Measurements from ENCODE around the gene TRAK1. TPM values are rescaled to one million over a fixed set of nuclear protein-coding genes. Genes with fewer than 3 reads are reported as not detected.
"Not testable (repeated sequence)": the region's sequence is repeated elsewhere in the genome, so short reads cannot be mapped to it uniquely, and the experiment has no call there.

TRAK1 gene, protein sequence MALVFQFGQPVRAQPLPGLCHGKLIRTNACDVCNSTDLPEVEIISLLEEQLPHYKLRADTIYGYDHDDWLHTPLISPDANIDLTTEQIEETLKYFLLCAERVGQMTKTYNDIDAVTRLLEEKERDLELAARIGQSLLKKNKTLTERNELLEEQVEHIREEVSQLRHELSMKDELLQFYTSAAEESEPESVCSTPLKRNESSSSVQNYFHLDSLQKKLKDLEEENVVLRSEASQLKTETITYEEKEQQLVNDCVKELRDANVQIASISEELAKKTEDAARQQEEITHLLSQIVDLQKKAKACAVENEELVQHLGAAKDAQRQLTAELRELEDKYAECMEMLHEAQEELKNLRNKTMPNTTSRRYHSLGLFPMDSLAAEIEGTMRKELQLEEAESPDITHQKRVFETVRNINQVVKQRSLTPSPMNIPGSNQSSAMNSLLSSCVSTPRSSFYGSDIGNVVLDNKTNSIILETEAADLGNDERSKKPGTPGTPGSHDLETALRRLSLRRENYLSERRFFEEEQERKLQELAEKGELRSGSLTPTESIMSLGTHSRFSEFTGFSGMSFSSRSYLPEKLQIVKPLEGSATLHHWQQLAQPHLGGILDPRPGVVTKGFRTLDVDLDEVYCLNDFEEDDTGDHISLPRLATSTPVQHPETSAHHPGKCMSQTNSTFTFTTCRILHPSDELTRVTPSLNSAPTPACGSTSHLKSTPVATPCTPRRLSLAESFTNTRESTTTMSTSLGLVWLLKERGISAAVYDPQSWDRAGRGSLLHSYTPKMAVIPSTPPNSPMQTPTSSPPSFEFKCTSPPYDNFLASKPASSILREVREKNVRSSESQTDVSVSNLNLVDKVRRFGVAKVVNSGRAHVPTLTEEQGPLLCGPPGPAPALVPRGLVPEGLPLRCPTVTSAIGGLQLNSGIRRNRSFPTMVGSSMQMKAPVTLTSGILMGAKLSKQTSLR
- total RNA-seq, result 37.5 TPM

DNA sequence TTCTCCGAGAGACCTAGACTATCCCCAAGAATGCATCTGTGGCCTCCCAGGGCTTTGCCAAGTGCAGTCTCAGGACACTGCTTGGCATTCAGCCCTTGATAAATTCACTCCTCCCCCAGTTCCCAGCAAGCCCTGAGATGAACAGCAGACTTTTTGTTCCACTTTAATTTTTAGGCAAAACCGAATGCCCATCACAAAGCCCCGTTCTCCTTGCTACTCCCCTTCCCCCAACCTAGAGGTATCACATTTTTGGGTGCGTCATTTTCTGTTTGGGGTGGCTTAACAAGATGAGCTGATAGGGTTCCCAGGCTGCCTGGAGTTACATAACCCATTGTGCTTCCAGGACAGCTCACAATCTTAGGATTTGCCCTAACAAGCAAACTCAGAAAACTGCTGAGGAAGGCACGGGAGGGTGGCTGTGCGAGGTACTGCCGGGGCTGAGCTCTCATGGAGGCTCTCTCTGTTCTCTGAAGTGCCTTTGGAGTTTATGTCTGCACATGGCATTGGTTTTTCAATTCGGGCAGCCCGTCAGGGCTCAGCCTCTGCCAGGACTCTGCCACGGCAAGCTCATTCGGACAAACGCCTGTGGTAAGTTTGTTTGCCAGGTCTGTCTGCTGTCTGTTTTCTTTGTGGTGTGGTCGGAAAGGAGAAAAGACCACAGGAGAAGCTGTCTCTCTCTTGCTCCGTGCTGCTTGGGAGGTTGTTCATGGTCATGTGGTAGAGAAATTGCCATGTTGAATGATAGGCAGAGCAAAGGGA lies at the start of gene TRAK1:
TSS of gene TRAK1 (plus strand) at position 385 of the 759 bp plus-strand sequence. CDS start at position 498, 113 bp downstream.
- intact Hi-C loops (cut with DNase I), result no loop called here
- peak within 1 kb of the TSS; percentile 50 to 71 for H3K27ac ChIP-seq
- no peaks in the 10 kb centered on the region for H3K27me3 ChIP-seq
- no peaks in the 10 kb centered on the region for H3K9me3 ChIP-seq
- TF ChIP-seq, protein P1, sequence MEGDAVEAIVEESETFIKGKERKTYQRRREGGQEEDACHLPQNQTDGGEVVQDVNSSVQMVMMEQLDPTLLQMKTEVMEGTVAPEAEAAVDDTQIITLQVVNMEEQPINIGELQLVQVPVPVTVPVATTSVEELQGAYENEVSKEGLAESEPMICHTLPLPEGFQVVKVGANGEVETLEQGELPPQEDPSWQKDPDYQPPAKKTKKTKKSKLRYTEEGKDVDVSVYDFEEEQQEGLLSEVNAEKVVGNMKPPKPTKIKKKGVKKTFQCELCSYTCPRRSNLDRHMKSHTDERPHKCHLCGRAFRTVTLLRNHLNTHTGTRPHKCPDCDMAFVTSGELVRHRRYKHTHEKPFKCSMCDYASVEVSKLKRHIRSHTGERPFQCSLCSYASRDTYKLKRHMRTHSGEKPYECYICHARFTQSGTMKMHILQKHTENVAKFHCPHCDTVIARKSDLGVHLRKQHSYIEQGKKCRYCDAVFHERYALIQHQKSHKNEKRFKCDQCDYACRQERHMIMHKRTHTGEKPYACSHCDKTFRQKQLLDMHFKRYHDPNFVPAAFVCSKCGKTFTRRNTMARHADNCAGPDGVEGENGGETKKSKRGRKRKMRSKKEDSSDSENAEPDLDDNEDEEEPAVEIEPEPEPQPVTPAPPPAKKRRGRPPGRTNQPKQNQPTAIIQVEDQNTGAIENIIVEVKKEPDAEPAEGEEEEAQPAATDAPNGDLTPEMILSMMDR (IDR thresholded peaks at IDR 0.05), result no peak
- H3K4me1 ChIP-seq, result peaks cover 0 to 9% of the 10 kb centered on the region in 2 donors
- H3K36me3 ChIP-seq, result peaks cover 0 to 6% of the 10 kb centered on the region in 2 donors
- no peak for DNase-seq (ENCODE audit: low spot score in 2 of 2)
- peak within 1 kb of the TSS in 1 of 2 donors; percentile 56 for H3K4me3 ChIP-seq

DNA sequence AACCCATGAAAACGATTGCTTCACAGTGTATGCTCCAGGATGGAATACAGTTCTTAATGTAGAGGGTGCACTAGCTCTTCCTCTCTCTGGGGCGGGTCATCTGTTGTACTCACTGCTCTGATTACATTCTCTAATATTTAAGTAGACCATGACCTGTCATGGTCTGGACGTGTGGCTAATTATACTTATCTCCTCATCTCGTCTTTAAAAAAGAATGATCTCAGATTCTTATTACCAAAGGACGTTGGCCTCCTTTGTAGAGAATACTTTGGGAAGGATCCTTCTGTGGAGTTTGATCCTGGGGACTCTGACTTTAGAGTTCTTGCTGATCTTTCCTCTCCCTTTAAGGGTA lies 48.4 kb upstream of the TRAK1 start:
- H3K4me1 ChIP-seq, result peaks cover 15 to 36% of the 10 kb centered on the region in 2 donors

DNA sequence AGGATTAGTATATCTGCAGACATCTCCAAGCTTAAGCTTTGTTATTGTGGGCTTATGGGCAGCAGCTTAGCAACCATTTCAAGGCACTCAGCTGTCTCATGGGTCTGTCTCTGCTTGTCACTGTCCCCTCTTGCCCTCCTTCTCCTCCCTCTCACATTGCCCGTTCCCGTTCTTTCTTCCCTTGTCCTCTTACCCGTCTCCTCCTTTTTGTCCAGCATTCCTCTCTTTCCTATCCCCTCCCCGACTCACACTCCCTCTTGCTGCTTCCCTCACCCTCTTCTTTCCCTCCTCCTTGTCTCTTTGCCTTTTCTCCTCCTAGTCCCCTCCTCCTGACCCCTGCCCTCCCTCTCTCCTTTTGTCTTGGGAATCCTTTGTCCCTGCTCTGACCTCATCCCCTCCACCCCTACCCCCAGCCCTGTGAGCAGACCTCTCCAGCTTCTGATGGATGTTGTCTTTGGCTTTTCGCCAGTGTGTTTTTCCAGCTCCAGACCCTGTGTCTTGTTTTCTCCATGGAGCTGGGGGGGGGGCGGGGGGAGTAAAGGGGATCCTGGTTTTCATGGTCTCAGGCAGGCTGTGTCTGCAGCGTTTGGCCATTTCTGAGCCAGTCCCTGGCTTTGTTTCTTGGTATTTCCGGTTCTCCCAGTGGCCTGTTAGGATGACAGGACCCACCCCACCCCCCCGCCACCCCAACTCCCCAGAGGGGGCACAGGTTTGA lies 47.9 kb upstream of the TRAK1 start:
- intact Hi-C loops (cut with DNase I), result no loop called here
- H3K27ac ChIP-seq, result peak overlapping the region; percentile 30 to 75

More for the DNA sequence above, 48.4 kb upstream of the TRAK1 start:
- no peaks in the 10 kb centered on the region for H3K27me3 ChIP-seq
- intact Hi-C loops (cut with DNase I), result no loop called here
- no peaks in the 10 kb centered on the region for H3K9me3 ChIP-seq
- peak overlapping the region; percentile 30 to 75 for H3K27ac ChIP-seq
- no peaks in the 10 kb centered on the region for H3K36me3 ChIP-seq
- TF ChIP-seq, protein P1 (IDR thresholded peaks at IDR 0.05), result no peak
- no peak overlapping the region for H3K4me3 ChIP-seq
- DNase-seq (ENCODE audit: low spot score in 2 of 2), result no peak

DNA sequence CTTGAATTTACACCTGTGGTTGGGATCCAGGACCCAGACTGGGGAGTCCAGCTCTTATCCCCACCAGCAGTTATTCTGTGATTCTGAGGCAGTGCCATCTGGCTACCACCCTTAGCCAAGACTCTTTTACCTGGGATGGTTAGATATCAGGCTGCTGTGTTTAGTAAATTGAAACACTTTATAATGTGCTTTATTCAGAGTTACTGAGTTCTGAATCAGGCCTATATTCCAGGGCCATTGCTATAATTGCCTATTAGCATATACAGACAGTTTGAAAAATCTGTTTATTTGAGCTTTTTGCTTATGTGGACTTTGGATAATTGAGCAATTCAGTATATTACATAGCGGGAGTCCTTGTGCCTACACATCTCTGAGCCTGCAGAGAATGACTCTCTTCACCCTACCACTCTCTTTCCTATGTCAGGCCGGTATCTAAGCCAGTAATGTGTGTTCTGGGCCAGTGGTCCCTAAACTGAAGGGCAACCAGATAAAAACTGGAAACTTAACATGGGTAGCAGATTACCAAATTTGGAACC lies 45.4 kb upstream of the TRAK1 start:
- no peaks in the 10 kb centered on the region for H3K27me3 ChIP-seq
- no peak for DNase-seq (ENCODE audit: low spot score in 2 of 2)
- TF ChIP-seq, protein P1 (IDR thresholded peaks at IDR 0.05), result no peak
- H3K4me3 ChIP-seq, result no peak overlapping the region
- no peaks in the 10 kb centered on the region for H3K36me3 ChIP-seq
- H3K4me1 ChIP-seq, result peaks cover 15 to 31% of the 10 kb centered on the region in 2 donors
- H3K27ac ChIP-seq, result peak overlapping the region; percentile 63 to 75
- H3K9me3 ChIP-seq, result no peaks in the 10 kb centered on the region
- intact Hi-C loops (cut with DNase I), result no loop called here

More for the DNA sequence above, 47.9 kb upstream of the TRAK1 start:
- TF ChIP-seq, protein P1 (IDR thresholded peaks at IDR 0.05), result no peak
- Histone ChIP-seq H3K9me3 (no peaks in the 10 kb centered on the region), H3K27me3 (no peaks in the 10 kb centered on the region), H3K36me3 (no peaks in the 10 kb centered on the region), H3K4me1 (peaks cover 15 to 31% of the 10 kb centered on the region in 2 donors), H3K4me3 (peak overlapping the region in 1 of 2 donors; percentile 26)
- DNase-seq (ENCODE audit: low spot score in 2 of 2), result no peak

DNA sequence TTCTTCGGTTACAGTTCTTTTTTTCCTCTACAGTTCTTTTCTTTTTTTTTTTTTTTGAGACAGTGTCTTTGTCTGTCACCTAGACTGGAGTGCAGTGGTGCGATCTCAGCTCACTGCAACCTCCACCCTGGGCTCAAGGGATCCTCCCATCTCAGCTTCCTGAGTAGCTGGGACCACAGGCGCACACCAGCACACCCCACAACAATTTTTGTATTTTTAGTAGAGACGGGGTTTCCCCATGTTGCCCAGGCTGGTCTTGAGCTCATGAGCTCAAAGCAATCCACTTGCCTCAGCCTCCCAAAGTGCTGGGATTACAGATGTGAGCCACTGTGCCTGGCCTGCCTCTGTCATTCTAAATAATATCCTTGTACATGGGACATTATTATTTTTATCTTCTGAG lies 42.6 kb upstream of the TRAK1 start:
- H3K36me3 ChIP-seq; H3K9me3 ChIP-seq; DNase-seq (ENCODE audit: low spot score in 2 of 2); intact Hi-C loops (cut with DNase I); H3K27ac ChIP-seq; H3K27me3 ChIP-seq; H3K4me3 ChIP-seq: not testable (repeated sequence)
- peaks cover 12 to 46% of the 10 kb centered on the region in 2 donors for H3K4me1 ChIP-seq

Data from ascending aorta (tissue), 2 donors.